A673 (cell line): Measurements from ENCODE around the gene PCDHA7. TPM values are rescaled to one million over a fixed set of nuclear protein-coding genes. Genes with fewer than 3 reads are reported as not detected.
"Not testable (repeated sequence)": the region's sequence is repeated elsewhere in the genome, so short reads cannot be mapped to it uniquely, and the experiment has no call there.

Experiments
- BruUV-seq: library from RNA; stranded (reverse); fragments of 400-500 nt; replicated peaks from 2 replicates; lab custom pipeline; 2021; lab: Mats Ljungman, UMichigan
- CTCF ChIA-PET: fragments of 300-600 bp; sonication (Branson Sonifier 250); formaldehyde crosslinking; loops from one replicate; lab custom pipeline; 2022; ENCODE audit warnings: antibody characterized with exemption; lab: Charles Lee
- POLR2A ChIA-PET: fragments of 300-600 bp; sonication (Branson Sonifier 250); formaldehyde crosslinking; loops from one replicate; lab custom pipeline; 2022; ENCODE audit warnings: antibody characterized with exemption; ENCODE audit not compliant: low non-redundant PET; lab: Charles Lee
- DNase-seq: peaks from one replicate; pipeline ENCODE4 v3.0.0-alpha.2; 2015; ENCODE audit warnings: low spot score
- H3K27ac ChIP-seq: fragments of 200-600 bp; sonication (generic); 2 replicates; pipeline ENCODE4 v1.5.1; 2016; ENCODE audit warnings: mixed run types, low read depth, mild to moderate bottlenecking, mixed read lengths, antibody characterized with exemption, low read length; ENCODE audit not compliant: poor library complexity, severe bottlenecking
- H3K27me3 ChIP-seq: fragments of 200-600 bp; sonication (generic); replicated peaks from 2 replicates; pipeline ENCODE4 v1.6.1; 2017; ENCODE audit warnings: mixed run types, low read depth, mild to moderate bottlenecking, mixed read lengths, antibody characterized with exemption, low read length; ENCODE audit not compliant: insufficient read depth, poor library complexity
- H3K36me3 ChIP-seq: fragments of 200-600 bp; sonication (generic); 2 replicates; pipeline ENCODE4 v1.6.1; 2016; ENCODE audit warnings: mixed run types, mild to moderate bottlenecking, mixed read lengths, antibody characterized with exemption, low read length; ENCODE audit not compliant: insufficient read depth, poor library complexity, severe bottlenecking
- H3K4me1 ChIP-seq: fragments of 200-600 bp; sonication (generic); 2 replicates; pipeline ENCODE4 v1.6.1; 2017; ENCODE audit warnings: mixed run types, mild to moderate bottlenecking, mixed read lengths, antibody characterized with exemption, low read length; ENCODE audit not compliant: insufficient read depth, poor library complexity, severe bottlenecking
- H3K4me3 ChIP-seq: fragments of 200-600 bp; sonication (generic); 2 replicates; pipeline ENCODE4 v1.5.1; 2016; ENCODE audit warnings: low read depth, mixed run types, mild to moderate bottlenecking, mixed read lengths, low read length; ENCODE audit not compliant: poor library complexity, severe bottlenecking
- H3K9me3 ChIP-seq: fragments of 200-600 bp; sonication (generic); 2 replicates; pipeline ENCODE4 v1.6.1; 2016; ENCODE audit warnings: mixed run types, low read depth, mild to moderate bottlenecking, mixed read lengths, antibody characterized with exemption, low read length; ENCODE audit not compliant: poor library complexity, severe bottlenecking
- EZH2 ChIP-seq: fragments of 200-600 bp; sonication (generic); IDR thresholded peaks from 2 replicates; pipeline ENCODE4 v1.6.1; 2017; ENCODE audit warnings: borderline replicate concordance, low read depth, mild to moderate bottlenecking, mixed read lengths, antibody characterized with exemption, low read length; ENCODE audit not compliant: poor library complexity, severe bottlenecking
- intact Hi-C: fragments of 100-400 bp; cut with micrococcal nuclease; formaldehyde crosslinking; loops from one replicate; pipeline ENCODE4 v1.10.0; 2022; ENCODE audit not compliant: unreplicated experiment
- total RNA-seq: library from RNA; stranded (reverse); gene quantifications from 2 replicates; pipeline ENCODE4 v1.2.3, GENCODE V29; 2021
- TF ChIP-seq, protein P1 (sequence below): fragments of 300-800, 200-600 bp; sonication (generic); conservative IDR thresholded peaks from 2 replicates; pipeline ENCODE4 v1.5.1; 2017; ENCODE audit warnings: low read depth, mild to moderate bottlenecking, antibody characterized with exemption, low read length, moderate library complexity, mixed read lengths

The PCDHA7 gene
- total RNA-seq, 1 experiment from 2014 or later, result 2.6 TPM

DNA sequence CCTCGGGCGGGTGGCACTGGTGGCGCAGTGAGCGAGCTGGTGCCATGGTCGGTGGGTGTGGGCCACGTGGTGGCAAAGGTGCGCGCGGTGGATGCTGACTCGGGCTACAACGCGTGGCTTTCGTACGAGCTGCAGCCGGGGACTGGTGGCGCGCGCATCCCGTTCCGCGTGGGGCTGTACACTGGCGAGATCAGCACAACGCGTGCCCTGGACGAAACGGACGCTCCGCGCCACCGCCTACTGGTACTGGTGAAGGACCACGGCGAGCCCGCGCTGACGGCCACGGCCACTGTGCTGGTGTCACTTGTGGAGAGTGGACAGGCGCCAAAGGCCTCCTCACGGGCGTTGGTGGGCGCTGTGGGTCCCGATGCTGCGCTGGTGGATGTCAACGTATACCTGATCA lies 25.2 kb upstream of the PCDHA7 start:
- Histone ChIP-seq H3K36me3 (no peaks in the 10 kb centered on the region), H3K9me3 (peaks cover 10% of the 10 kb centered on the region), H3K27me3 (no peaks in the 10 kb centered on the region), H3K4me3 (no peak overlapping the region), H3K4me1 (no peaks in the 10 kb centered on the region), H3K27ac (no peak overlapping the region)
- ChIA-PET CTCF (no interaction called here), POLR2A (no interaction called here)
- no TSS peak for BruUV-seq
- intact Hi-C loops, result no loop called here
- no peak for TF ChIP-seq EZH2
- TF ChIP-seq, protein P1, sequence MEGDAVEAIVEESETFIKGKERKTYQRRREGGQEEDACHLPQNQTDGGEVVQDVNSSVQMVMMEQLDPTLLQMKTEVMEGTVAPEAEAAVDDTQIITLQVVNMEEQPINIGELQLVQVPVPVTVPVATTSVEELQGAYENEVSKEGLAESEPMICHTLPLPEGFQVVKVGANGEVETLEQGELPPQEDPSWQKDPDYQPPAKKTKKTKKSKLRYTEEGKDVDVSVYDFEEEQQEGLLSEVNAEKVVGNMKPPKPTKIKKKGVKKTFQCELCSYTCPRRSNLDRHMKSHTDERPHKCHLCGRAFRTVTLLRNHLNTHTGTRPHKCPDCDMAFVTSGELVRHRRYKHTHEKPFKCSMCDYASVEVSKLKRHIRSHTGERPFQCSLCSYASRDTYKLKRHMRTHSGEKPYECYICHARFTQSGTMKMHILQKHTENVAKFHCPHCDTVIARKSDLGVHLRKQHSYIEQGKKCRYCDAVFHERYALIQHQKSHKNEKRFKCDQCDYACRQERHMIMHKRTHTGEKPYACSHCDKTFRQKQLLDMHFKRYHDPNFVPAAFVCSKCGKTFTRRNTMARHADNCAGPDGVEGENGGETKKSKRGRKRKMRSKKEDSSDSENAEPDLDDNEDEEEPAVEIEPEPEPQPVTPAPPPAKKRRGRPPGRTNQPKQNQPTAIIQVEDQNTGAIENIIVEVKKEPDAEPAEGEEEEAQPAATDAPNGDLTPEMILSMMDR, result no peak
- DNase-seq, result no peak

- Histone ChIP-seq H3K27ac (peak within 1 kb of the TSS; percentile 4), H3K4me3 (peak within 1 kb of the TSS; percentile 55), H3K9me3 (peaks cover 3% of the 10 kb centered on the region), H3K4me1 (no peaks in the 10 kb centered on the region), H3K36me3 (no peaks in the 10 kb centered on the region), H3K27me3 (no peaks in the 10 kb centered on the region)
- TF ChIP-seq EZH2, result no peak
- TF ChIP-seq, protein P1, result peak; percentile 73
- ChIA-PET CTCF (interaction anchor here (0.6 to 1.4 kb wide), 8 partner anchors 16 to 577 kb away, joined by 3 to 5 read pairs (median 3); partner anchors contain the start of genes HBEGF and PCDHA1), POLR2A (interaction anchor here (0.6 kb wide), 1 partner anchor 131 kb away, joined by 3 read pairs; the partner anchor contains the start of genes HARS1 and HARS2)
- no TSS peak for BruUV-seq
- intact Hi-C loops, result no loop called here
- peak; percentile 76 for DNase-seq
These were observed 12.4 kb upstream of the PCDHA7 start, which contains the start of gene PCDHA5 for GRCh38 chr5:140821375-140822280. Gene PCDHA5 (plus strand): TSS chr5:140821613.

DNA sequence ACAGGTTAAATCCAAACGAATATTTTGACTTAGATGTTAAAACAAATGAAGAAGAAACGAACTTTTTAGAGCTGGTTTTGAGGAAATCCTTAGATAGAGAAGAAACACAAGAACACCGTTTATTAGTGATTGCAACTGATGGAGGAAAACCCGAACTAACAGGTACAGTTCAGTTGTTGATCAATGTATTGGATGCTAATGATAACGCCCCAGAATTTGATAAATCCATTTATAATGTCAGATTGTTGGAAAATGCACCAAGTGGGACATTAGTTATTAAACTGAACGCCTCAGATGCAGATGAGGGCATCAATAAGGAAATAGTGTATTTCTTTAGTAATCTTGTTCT lies 11.8 kb upstream of the PCDHA7 start:
- CTCF ChIA-PET, result interaction anchor here (1.4 kb wide), 1 partner anchor 36 kb away, joined by 5 read pairs; the partner anchor contains the start of gene PCDHA1
- intact Hi-C loops, result no loop called here
- TF ChIP-seq, protein P1, result no peak
- no peak for TF ChIP-seq EZH2
- Histone ChIP-seq H3K36me3 (no peaks in the 10 kb centered on the region), H3K4me1 (no peaks in the 10 kb centered on the region), H3K27ac (no peak overlapping the region), H3K9me3 (peaks cover 3% of the 10 kb centered on the region), H3K27me3 (no peaks in the 10 kb centered on the region), H3K4me3 (peak overlapping the region; percentile 55)
- BruUV-seq, result no TSS peak
- POLR2A ChIA-PET, result no interaction called here
- DNase-seq, result no peak

- H3K4me1 ChIP-seq, H3K27me3 ChIP-seq, H3K27ac ChIP-seq, DNase-seq, H3K36me3 ChIP-seq, H3K9me3 ChIP-seq, intact Hi-C loops, BruUV-seq, CTCF ChIA-PET, H3K4me3 ChIP-seq, POLR2A ChIA-PET: not testable (repeated sequence)
These were observed 11.1 kb upstream of the PCDHA7 start for GRCh38 chr5:140822969-140823368.
